Measurements from ENCODE around the gene NCAPH2.

DNA sequence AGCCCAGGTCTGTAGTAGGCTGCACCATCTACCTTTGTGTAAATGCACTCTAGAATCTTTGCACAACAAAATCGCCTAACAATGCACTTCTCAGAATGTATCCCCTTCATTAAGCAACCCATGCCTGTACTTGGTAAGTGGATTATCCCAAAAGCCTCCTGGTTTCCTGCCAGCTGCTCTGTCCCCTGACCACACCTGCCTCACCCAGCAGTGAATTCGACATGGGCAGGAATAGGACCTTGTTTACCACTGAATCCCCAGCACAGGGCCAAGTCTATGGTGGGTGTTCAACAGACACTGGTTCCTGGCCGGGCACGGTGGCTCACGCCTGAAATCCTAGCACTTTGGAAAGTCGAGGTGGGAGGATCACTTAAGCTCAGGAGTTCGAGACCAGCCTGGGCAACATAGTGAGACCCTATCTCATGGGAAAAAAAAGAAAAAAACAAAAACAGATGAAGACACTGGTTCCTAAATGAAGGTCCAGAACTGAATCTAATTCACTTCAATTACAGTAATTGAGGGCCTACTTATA is 59.8 kb downstream of the NCAPH2 start:
- TF ChIP-seq, protein P1, sequence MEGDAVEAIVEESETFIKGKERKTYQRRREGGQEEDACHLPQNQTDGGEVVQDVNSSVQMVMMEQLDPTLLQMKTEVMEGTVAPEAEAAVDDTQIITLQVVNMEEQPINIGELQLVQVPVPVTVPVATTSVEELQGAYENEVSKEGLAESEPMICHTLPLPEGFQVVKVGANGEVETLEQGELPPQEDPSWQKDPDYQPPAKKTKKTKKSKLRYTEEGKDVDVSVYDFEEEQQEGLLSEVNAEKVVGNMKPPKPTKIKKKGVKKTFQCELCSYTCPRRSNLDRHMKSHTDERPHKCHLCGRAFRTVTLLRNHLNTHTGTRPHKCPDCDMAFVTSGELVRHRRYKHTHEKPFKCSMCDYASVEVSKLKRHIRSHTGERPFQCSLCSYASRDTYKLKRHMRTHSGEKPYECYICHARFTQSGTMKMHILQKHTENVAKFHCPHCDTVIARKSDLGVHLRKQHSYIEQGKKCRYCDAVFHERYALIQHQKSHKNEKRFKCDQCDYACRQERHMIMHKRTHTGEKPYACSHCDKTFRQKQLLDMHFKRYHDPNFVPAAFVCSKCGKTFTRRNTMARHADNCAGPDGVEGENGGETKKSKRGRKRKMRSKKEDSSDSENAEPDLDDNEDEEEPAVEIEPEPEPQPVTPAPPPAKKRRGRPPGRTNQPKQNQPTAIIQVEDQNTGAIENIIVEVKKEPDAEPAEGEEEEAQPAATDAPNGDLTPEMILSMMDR (CRISPR knock-in tag; IDR thresholded peaks at IDR 0.05), result no peak
- TF ChIP-seq NFYB (CRISPR knock-in tag; IDR thresholded peaks at IDR 0.05) (no peak), NFE2 (CRISPR knock-in tag; IDR thresholded peaks at IDR 0.05) (no peak), ZNF138 (CRISPR knock-in tag; IDR thresholded peaks at IDR 0.05; ENCODE audit: low read depth) (no peak), CBX2 (IDR thresholded peaks at IDR 0.05; ENCODE audit: low read depth, low read length) (no peak), CBX2 (CRISPR knock-in tag; IDR thresholded peaks at IDR 0.05; ENCODE audit: low read depth) (no peak), CENPT (CRISPR knock-in tag; IDR thresholded peaks at IDR 0.05; ENCODE audit: low read depth) (no peak), EZH2 (conservative IDR thresholded peaks at IDR 0.05; ENCODE audit: low read depth, low read length) (no peak), TAF1 (CRISPR knock-in tag; IDR thresholded peaks at IDR 0.05) (no peak), ZNF563 (CRISPR knock-in tag; IDR thresholded peaks at IDR 0.05) (no peak), POLR2A (IDR thresholded peaks at IDR 0.05; ENCODE audit: insufficient read depth in 1 of 2, low read depth in 2 of 2, low read length in 2 of 2) (no peak), ZNF501 (CRISPR knock-in tag; IDR thresholded peaks at IDR 0.05) (no peak)
- TF ChIP-seq, protein P2, sequence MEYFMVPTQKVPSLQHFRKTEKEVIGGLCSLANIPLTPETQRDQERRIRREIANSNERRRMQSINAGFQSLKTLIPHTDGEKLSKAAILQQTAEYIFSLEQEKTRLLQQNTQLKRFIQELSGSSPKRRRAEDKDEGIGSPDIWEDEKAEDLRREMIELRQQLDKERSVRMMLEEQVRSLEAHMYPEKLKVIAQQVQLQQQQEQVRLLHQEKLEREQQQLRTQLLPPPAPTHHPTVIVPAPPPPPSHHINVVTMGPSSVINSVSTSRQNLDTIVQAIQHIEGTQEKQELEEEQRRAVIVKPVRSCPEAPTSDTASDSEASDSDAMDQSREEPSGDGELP (IDR thresholded peaks at IDR 0.05; ENCODE audit: borderline replicate concordance, low read depth), result no peak
- TF ChIP-seq, protein P3, sequence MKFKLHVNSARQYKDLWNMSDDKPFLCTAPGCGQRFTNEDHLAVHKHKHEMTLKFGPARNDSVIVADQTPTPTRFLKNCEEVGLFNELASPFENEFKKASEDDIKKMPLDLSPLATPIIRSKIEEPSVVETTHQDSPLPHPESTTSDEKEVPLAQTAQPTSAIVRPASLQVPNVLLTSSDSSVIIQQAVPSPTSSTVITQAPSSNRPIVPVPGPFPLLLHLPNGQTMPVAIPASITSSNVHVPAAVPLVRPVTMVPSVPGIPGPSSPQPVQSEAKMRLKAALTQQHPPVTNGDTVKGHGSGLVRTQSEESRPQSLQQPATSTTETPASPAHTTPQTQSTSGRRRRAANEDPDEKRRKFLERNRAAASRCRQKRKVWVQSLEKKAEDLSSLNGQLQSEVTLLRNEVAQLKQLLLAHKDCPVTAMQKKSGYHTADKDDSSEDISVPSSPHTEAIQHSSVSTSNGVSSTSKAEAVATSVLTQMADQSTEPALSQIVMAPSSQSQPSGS (CRISPR knock-in tag; IDR thresholded peaks at IDR 0.05), result no peak
- TF ChIP-seq, protein P4, sequence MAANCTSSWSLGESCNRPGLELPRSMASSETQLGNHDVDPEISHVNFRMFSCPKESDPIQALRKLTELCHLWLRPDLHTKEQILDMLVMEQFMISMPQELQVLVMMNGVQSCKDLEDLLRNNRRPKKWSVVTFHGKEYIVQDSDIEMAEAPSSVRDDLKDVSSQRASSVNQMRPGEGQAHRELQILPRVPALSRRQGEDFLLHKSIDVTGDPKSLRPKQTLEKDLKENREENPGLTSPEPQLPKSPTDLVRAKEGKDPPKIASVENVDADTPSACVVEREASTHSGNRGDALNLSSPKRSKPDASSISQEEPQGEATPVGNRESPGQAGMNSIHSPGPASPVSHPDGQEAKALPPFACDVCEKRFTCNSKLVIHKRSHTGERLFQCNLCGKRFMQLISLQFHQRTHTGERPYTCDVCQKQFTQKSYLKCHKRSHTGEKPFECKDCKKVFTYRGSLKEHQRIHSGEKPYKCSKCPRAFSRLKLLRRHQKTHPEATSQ (CRISPR knock-in tag; IDR thresholded peaks at IDR 0.05; ENCODE audit: borderline replicate concordance), result no peak

Data from HepG2 (cell line).